Tibial nerve (tissue), 4 donors: Measurements from ENCODE around the gene SHB.

ENCODE experiments used
- EP300 ChIP-seq, 2 donors: sonication (generic); formaldehyde crosslinking; IDR thresholded peaks; one replicate each; pipeline ENCODE4 v1.6.1; 2017; ENCODE audit warnings: antibody characterized with exemption in 2 of 2, mild to moderate bottlenecking in 1 of 2
- POLR2A ChIP-seq, 2 donors: fragments of 450-650 bp; IDR thresholded peaks; one replicate each; pipeline ENCODE4 v1.6.1; 2017; ENCODE audit warnings: antibody characterized with exemption in 2 of 2, mild to moderate bottlenecking in 2 of 2, moderate library complexity in 2 of 2
- TF ChIP-seq, protein P1 (sequence below), 5 experiments: fragments of 200-600 bp in 3 of 5; fragments of 450-650 bp in 2 of 5; sonication (generic) in 3 of 5; IDR thresholded peaks; one replicate each; pipeline ENCODE4 v1.5.1; 2016 to 2019; ENCODE audit warnings: antibody characterized with exemption in 5 of 5, mild to moderate bottlenecking in 3 of 5, moderate library complexity in 2 of 5

DNA sequence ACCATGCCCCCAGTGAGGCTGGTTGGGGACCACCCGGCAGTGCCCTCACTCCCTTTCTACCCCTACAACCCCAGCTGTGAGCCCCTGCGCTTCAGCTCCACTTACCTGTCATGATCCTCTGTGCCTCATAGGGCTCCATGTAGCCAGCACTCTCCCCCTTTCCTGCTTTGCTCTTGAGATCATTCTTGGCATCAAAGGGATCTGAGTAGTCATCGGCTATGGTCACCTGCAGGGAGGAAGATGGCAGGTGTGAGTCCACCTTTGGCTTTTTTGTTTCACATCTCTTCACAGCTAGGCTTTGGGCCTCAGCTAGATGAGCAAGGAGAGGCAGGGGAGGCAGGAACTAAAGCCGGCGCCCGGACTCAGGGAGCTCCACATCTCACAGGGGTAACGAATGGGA lies 53.1 kb downstream of the SHB start:
- TF ChIP-seq EP300 (IDR thresholded peaks at IDR 0.05) = no peak
- TF ChIP-seq, protein P1, sequence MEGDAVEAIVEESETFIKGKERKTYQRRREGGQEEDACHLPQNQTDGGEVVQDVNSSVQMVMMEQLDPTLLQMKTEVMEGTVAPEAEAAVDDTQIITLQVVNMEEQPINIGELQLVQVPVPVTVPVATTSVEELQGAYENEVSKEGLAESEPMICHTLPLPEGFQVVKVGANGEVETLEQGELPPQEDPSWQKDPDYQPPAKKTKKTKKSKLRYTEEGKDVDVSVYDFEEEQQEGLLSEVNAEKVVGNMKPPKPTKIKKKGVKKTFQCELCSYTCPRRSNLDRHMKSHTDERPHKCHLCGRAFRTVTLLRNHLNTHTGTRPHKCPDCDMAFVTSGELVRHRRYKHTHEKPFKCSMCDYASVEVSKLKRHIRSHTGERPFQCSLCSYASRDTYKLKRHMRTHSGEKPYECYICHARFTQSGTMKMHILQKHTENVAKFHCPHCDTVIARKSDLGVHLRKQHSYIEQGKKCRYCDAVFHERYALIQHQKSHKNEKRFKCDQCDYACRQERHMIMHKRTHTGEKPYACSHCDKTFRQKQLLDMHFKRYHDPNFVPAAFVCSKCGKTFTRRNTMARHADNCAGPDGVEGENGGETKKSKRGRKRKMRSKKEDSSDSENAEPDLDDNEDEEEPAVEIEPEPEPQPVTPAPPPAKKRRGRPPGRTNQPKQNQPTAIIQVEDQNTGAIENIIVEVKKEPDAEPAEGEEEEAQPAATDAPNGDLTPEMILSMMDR (IDR thresholded peaks at IDR 0.05) = no peak
- no peak for TF ChIP-seq POLR2A (IDR thresholded peaks at IDR 0.05)
